ENCODE data around the gene B9D1.

GRCh38 chr17:19335951-19336631 lies 26.4 kb downstream of the B9D1 start:
- TF ChIP-seq POLR2AphosphoS5 (IDR thresholded peaks at IDR 0.05; ENCODE audit: low read depth, low read length) (no peak), REST (IDR thresholded peaks at IDR 0.05; ENCODE audit: insufficient read depth in 1 of 2, low read depth in 2 of 2, low read length in 2 of 2) (no peak), TAF1 (IDR thresholded peaks at IDR 0.05; ENCODE audit: borderline replicate concordance, insufficient read depth, low read length) (no peak), SIN3A (IDR thresholded peaks at IDR 0.05; ENCODE audit: borderline replicate concordance, insufficient read depth, low read length) (no peak), FOXP2 (optimal IDR thresholded peaks at IDR 0.05; ENCODE audit: borderline replicate concordance, extremely low read depth, extremely low read length, insufficient read depth) (no peak)

Data from PFSK-1 (cell line).